OCI-LY1 (cell line): ENCODE measurements around the gene FGGY.

Experiments
- H2AFZ ChIP-seq: fragments of 200-600 bp; sonication (generic), shearing (Covaris generic); 2 replicates; pipeline ENCODE4 v1.6.0; 2014; ENCODE audit warnings: antibody characterized with exemption, mild to moderate bottlenecking, low read length
- H3F3A ChIP-seq: fragments of 200-600 bp; sonication (generic), shearing (Covaris generic); 2 replicates; pipeline ENCODE4 v1.6.0; 2014; ENCODE audit warnings: mild to moderate bottlenecking, antibody characterized with exemption, low read length, moderate library complexity; ENCODE audit not compliant: insufficient read depth
- H3K27ac ChIP-seq: fragments of 200-600 bp; sonication (generic); 2 replicates; pipeline ENCODE4 v1.5.1; 2014; ENCODE audit warnings: low read length, mixed run types, mild to moderate bottlenecking, low read depth; ENCODE audit not compliant: poor library complexity, severe bottlenecking
- H3K27me3 ChIP-seq: fragments of 200-600 bp; sonication (generic); 2 replicates; pipeline ENCODE4 v1.6.0; 2014; ENCODE audit warnings: antibody characterized with exemption, mild to moderate bottlenecking, low read length, moderate library complexity; ENCODE audit not compliant: insufficient read depth
- H3K36me3 ChIP-seq: fragments of 200-600 bp; sonication (generic); 2 replicates; pipeline ENCODE4 v1.6.1; 2014; ENCODE audit warnings: mild to moderate bottlenecking, antibody characterized with exemption, low read length, moderate library complexity, mixed read lengths; ENCODE audit not compliant: insufficient read depth
- H3K4me1 ChIP-seq: fragments of 200-600 bp; sonication (generic); 2 replicates; pipeline ENCODE4 v1.5.1; 2014; ENCODE audit warnings: mild to moderate bottlenecking, low read length, moderate library complexity; ENCODE audit not compliant: insufficient read depth, severe bottlenecking
- H3K4me2 ChIP-seq: fragments of 200-600 bp; sonication (generic), shearing (Covaris generic); 2 replicates; pipeline ENCODE4 v1.6.1; 2014; ENCODE audit warnings: low read length
- H3K4me3 ChIP-seq: fragments of 200-600 bp; sonication (generic); 2 replicates; pipeline ENCODE4 v1.5.1; 2014; ENCODE audit warnings: low read length, low read depth, mild to moderate bottlenecking, mixed read lengths; ENCODE audit not compliant: poor library complexity, severe bottlenecking
- H3K79me2 ChIP-seq: fragments of 200-600 bp; shearing (Covaris generic); 2 replicates; pipeline ENCODE4 v1.6.1; 2016; ENCODE audit warnings: mixed run types, low read length, mixed read lengths; ENCODE audit not compliant: insufficient read depth
- H3K9ac ChIP-seq: fragments of 200-600 bp; sonication (generic), shearing (Covaris generic); 2 replicates; pipeline ENCODE4 v1.6.1; 2014; ENCODE audit warnings: mild to moderate bottlenecking, low read length, mixed read lengths
- H3K9me2 ChIP-seq: fragments of 200-600 bp; sonication (generic), shearing (Covaris generic); 2 replicates; pipeline ENCODE4 v1.6.1; 2014; ENCODE audit warnings: low read depth, mild to moderate bottlenecking, low read length, mixed read lengths
- H3K9me3 ChIP-seq: fragments of 200-600 bp; shearing (Covaris generic); 2 replicates; pipeline ENCODE4 v1.6.1; 2014; ENCODE audit warnings: low read length, mixed read lengths
- H4K20me1 ChIP-seq: fragments of 200-600 bp; sonication (generic), shearing (Covaris generic); 2 replicates; pipeline ENCODE4 v1.6.0; 2016; ENCODE audit warnings: mild to moderate bottlenecking, low read length; ENCODE audit not compliant: insufficient read depth
- EZH2 ChIP-seq: fragments of 200-600 bp; sonication (generic), shearing (Covaris generic); IDR thresholded peaks from 2 replicates; pipeline ENCODE4 v1.8.0; 2017; ENCODE audit warnings: borderline replicate concordance, mixed run types, mild to moderate bottlenecking, antibody characterized with exemption, low read length, moderate library complexity, mixed read lengths
- TF ChIP-seq, protein P1 (sequence below): fragments of 200-600 bp; sonication (generic), shearing (Covaris generic); IDR thresholded peaks from 2 replicates; pipeline ENCODE4 v1.5.1; 2017; ENCODE audit warnings: mild to moderate bottlenecking, antibody characterized with exemption, low read length, moderate library complexity, mixed read lengths

The FGGY gene

DNA sequence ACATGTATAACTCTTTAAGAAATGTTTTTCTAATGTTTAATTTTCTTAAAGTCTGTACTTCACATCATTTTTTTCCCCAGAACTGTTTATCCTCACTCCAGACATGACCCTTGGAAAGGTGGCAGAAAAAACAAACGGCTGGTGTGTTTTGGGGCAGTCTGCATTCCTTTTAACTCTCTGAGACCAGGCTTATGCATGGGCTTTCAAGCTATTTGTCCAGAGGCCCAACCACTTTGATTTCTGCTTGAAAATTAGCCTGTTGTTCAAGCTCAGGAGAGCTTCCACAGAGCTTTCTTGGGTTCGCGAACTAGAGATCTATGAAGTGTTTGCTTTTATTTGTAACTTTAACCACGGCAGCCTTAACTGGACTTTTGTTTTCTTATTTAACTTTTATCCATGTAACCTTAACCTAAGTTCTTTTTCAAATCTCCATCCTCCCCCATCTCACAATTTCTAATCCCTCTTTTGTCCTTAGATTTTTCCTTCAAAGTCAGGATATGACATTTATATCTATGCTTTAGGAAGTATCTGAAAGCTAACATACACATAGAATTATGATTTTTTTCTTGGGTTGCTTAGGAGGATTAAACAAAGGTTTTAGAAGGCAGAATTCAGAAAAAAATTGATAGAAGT is 111.8 kb downstream of the FGGY start:
- H3K9me2 ChIP-seq, result no peaks in the 10 kb centered on the region
- H3K4me3 ChIP-seq, result no peak overlapping the region
- H3K79me2 ChIP-seq, result no peaks in the 10 kb centered on the region
- no peaks in the 10 kb centered on the region for H3F3A ChIP-seq
- H3K4me1 ChIP-seq, result no peaks in the 10 kb centered on the region
- no peak overlapping the region for H3K27ac ChIP-seq
- TF ChIP-seq, protein P1, sequence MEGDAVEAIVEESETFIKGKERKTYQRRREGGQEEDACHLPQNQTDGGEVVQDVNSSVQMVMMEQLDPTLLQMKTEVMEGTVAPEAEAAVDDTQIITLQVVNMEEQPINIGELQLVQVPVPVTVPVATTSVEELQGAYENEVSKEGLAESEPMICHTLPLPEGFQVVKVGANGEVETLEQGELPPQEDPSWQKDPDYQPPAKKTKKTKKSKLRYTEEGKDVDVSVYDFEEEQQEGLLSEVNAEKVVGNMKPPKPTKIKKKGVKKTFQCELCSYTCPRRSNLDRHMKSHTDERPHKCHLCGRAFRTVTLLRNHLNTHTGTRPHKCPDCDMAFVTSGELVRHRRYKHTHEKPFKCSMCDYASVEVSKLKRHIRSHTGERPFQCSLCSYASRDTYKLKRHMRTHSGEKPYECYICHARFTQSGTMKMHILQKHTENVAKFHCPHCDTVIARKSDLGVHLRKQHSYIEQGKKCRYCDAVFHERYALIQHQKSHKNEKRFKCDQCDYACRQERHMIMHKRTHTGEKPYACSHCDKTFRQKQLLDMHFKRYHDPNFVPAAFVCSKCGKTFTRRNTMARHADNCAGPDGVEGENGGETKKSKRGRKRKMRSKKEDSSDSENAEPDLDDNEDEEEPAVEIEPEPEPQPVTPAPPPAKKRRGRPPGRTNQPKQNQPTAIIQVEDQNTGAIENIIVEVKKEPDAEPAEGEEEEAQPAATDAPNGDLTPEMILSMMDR, result no peak
- no peak for TF ChIP-seq EZH2
- H3K9ac ChIP-seq, result no peak overlapping the region
- no peak overlapping the region for H2AFZ ChIP-seq
- no peaks in the 10 kb centered on the region for H4K20me1 ChIP-seq
- H3K9me3 ChIP-seq, result no peaks in the 10 kb centered on the region
- H3K4me2 ChIP-seq, result no peak overlapping the region
- no peaks in the 10 kb centered on the region for H3K27me3 ChIP-seq
- no peaks in the 10 kb centered on the region for H3K36me3 ChIP-seq

DNA sequence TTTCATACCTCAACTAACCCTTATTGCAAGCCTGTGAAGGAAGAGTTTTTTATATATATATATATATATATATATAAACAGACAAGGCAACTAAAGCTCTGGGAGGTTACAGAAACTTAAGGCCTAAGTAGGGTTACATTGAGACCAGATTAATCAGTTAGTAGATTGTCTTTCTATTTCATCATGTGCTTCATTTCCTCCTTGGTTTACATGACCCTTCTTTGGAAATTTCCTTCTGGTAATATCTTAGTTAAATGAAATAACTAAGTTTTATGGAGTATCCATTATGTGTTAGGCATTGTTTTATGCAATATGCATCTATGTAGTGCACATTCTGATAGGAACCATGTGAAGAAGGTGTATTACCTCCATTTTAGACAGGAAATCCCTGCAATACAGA is 112.7 kb downstream of the FGGY start:
- Histone ChIP-seq H4K20me1 (no peaks in the 10 kb centered on the region), H3F3A (no peaks in the 10 kb centered on the region), H3K4me3 (no peak overlapping the region), H3K9me2 (no peaks in the 10 kb centered on the region), H2AFZ (no peak overlapping the region), H3K36me3 (no peaks in the 10 kb centered on the region), H3K79me2 (no peaks in the 10 kb centered on the region), H3K4me2 (no peak overlapping the region), H3K27me3 (no peaks in the 10 kb centered on the region), H3K4me1 (no peaks in the 10 kb centered on the region), H3K9ac (no peak overlapping the region), H3K9me3 (no peaks in the 10 kb centered on the region), H3K27ac (no peak overlapping the region)
- TF ChIP-seq, protein P1, result no peak
- no peak for TF ChIP-seq EZH2

DNA sequence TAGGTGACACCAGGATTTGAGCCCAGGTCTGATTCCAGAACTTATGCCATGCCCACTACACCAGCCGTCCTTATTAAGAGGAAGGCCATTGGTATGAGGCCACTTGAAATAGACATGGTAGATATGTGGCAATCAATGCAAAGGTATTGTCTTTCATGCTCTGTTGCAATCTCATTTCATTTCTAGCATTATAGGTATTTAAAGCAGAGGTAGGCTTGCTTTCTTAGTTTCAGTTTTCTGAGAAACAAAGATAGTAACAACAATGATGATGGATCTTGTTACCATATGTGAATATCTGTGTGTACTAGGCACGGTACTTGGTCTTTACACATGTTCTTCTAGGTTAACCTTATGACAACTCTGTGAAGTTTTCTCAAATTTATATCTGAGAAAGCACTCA is 113.1 kb downstream of the FGGY start:
- H3K4me3 ChIP-seq, result no peak overlapping the region
- H3K4me1 ChIP-seq, result no peaks in the 10 kb centered on the region
- no peaks in the 10 kb centered on the region for H3K9me2 ChIP-seq
- no peaks in the 10 kb centered on the region for H3K27me3 ChIP-seq
- H3K36me3 ChIP-seq, result no peaks in the 10 kb centered on the region
- no peaks in the 10 kb centered on the region for H3K9me3 ChIP-seq
- no peaks in the 10 kb centered on the region for H3F3A ChIP-seq
- H3K27ac ChIP-seq, result no peak overlapping the region
- no peak overlapping the region for H3K4me2 ChIP-seq
- TF ChIP-seq EZH2, result no peak
- TF ChIP-seq, protein P1, result no peak
- no peaks in the 10 kb centered on the region for H3K79me2 ChIP-seq
- no peak overlapping the region for H2AFZ ChIP-seq
- no peak overlapping the region for H3K9ac ChIP-seq
- H4K20me1 ChIP-seq, result no peaks in the 10 kb centered on the region
